RWPE1 (cell line): ENCODE measurements around the gene SLC9A8.

Experiments used
- CTCF ChIA-PET: fragments of 350-600 bp; sonication (Branson Sonifier 250); formaldehyde crosslinking; extraction: SDS; loops from one replicate; lab custom pipeline; 2021; lab: Yijun Ruan, JAX
- POLR2A ChIA-PET: fragments of 400-600 bp; formaldehyde crosslinking; extraction: SDS; loops from one replicate; lab custom pipeline; 2020; ENCODE audit warnings: antibody characterized with exemption; ENCODE audit not compliant: low non-redundant PET; lab: Yijun Ruan, JAX
- DNase-seq: peaks from one replicate; pipeline ENCODE4 v3.0.0; 2012; ENCODE audit warnings: low spot score
- H3K27ac ChIP-seq: fragments of 450-650 bp; 2 replicates; pipeline ENCODE4 v1.5.1; 2017
- CTCF ChIP-seq: fragments of 450-650 bp; conservative IDR thresholded peaks from 2 replicates; pipeline ENCODE4 v1.5.1; 2017; ENCODE audit warnings: low read depth, mild to moderate bottlenecking

SLC9A8 gene

GRCh38 chr20:49811825-49812506, 662 bp upstream of the SLC9A8 start:
- DNase-seq, result peak; percentile 38
- no peak for TF ChIP-seq CTCF
- CTCF ChIA-PET, result interaction anchor here (0.5 to 2.6 kb wide), 3 partner anchors 34 to 76 kb away, joined by 3 to 11 read pairs (median 4); no protein-coding TSS in a partner anchor
- POLR2A ChIA-PET, result interaction anchor here (0.5 to 1.1 kb wide), 3 partner anchors 23 to 677 kb away, joined by 3 to 5 read pairs (median 3); no protein-coding TSS in a partner anchor
- H3K27ac ChIP-seq, result peak overlapping the region; percentile 91

DNA sequence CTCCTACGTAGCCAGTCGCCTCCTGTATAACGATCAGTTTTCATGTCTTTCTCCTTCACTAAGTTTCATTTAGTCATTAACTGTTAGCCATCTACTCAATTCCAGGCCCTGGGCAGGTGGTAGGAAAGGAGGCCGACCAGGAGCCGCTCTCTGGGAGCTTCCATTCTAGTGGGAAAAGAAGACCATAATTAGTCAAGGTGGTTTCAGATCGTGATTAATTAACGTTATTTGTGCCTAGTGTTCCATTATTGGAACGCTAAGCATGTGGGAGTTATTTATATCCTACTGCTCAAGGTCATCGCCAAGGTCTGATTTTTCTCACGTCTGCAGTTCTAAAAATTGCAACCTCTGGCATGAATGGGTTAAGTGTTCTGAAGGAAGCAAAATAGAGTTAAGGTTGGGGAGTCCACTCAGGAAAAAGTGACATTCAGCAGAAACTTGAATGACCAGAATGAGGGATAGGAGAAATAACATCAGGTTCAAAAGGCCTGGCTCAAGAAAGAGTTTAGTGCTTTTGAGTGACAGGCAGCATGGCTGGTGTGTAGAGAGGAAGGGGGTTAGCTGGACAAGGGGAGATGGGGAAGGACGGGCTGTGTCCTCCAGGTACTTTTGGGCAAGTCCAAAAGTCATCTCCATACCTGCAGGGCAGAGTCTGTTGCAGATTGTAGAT, 812 bp downstream of the SLC9A8 start:
- H3K27ac ChIP-seq, result peak overlapping the region; percentile 91
- CTCF ChIA-PET, result interaction anchor here (0.6 to 2.6 kb wide), 9 partner anchors 10 to 740 kb away, joined by 3 to 11 read pairs (median 4); no protein-coding TSS in a partner anchor
- no peak for DNase-seq
- no peak for TF ChIP-seq CTCF
- POLR2A ChIA-PET, result interaction anchor here (0.5 to 1.4 kb wide), 4 partner anchors 10 to 43 kb away, joined by 3 to 4 read pairs (median 4); no protein-coding TSS in a partner anchor

DNA sequence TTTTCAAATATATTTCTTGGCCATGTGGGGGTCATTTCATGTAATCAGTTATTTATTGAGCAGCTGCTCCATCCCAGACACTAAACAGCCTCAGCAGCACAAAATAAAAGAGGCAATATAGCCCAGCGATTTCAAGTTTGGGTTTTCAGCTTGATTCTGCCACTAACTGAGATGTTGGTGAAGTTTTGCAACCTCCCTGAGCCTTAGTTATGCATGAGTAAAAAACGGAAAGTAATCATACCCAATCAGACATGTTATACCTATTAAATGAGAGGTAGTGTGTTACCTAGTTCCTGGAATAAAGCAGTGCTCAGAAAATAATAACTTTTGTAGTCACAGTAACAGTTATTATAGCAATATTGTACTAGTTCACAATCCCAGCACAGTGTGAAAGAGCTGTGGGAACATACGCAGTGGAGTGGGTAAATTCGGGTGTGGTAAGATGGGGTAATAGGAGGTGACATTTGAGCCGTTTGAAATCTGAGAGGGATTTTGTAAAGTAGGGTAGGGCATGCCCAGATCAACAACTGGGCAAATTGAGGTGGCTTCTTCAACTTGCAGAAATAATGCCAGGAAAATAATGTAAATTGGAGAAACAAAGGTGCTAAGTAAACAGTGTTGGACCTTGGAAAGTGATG, 1.5 kb downstream of the SLC9A8 start:
- no peak for DNase-seq
- ChIA-PET CTCF (interaction anchor here (0.6 to 2.6 kb wide), 3 partner anchors 32 to 75 kb away, joined by 3 to 11 read pairs (median 5); no protein-coding TSS in a partner anchor), POLR2A (interaction anchor here (0.6 kb wide), 1 partner anchor 102 kb away, joined by 3 read pairs; no protein-coding TSS in a partner anchor)
- TF ChIP-seq CTCF, result no peak
- no peak overlapping the region; the same call in 1 of the 2 replicates for H3K27ac ChIP-seq

DNA sequence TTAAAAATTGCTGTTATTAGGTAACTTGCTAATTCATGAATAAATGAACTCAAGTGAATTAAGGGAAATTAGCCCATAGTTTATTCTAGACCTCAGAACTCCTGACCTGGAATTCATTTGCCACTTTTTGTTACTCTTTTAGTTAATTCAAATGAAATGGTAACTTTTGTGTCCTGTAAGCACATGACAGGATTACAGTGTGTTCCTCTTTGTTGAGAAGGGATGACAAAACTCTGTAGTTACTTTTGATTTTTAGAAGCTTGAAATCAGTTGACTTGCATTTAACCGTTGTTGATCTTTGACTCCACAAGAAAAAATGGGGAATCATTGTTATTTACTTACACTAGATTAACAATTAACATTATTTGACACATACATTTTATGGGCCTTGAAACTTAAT, 6.2 kb downstream of the SLC9A8 start:
- ChIA-PET POLR2A (no interaction called here), CTCF (no interaction called here)
- no peak for DNase-seq
- TF ChIP-seq CTCF, result no peak
- no peak overlapping the region for H3K27ac ChIP-seq

GRCh38 chr20:49819702-49820101, 7.1 kb downstream of the SLC9A8 start:
- H3K27ac ChIP-seq, result no peak overlapping the region
- no peak for DNase-seq
- no peak for TF ChIP-seq CTCF
- ChIA-PET CTCF (no interaction called here), POLR2A (no interaction called here)

DNA sequence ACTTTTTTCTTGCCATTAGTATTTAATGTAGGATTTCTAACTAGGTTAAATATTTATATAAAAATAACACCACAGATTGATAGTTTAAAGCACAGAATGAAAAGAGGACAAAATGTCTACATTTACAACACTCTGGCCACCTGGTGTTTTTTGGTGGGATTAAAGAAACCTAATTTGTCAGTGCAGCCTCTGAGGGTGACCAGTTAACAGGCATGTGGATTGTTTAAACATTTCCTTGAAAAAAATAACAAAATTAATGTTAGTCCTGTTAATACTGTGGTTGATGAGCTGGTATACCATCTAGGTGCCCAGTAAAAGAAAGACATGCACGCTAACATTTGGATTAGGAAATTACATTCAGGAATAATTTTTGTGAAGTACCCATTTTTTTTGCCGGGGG, 8.8 kb downstream of the SLC9A8 start:
- POLR2A ChIA-PET, result no interaction called here
- no peak for TF ChIP-seq CTCF
- H3K27ac ChIP-seq, result no peak overlapping the region
- DNase-seq, result no peak
- CTCF ChIA-PET, result interaction anchor here (1.1 kb wide), 1 partner anchor 279 kb away, joined by 4 read pairs; no protein-coding TSS in a partner anchor
